Thyroid gland (tissue), 4 donors: ENCODE results near the gene MSX2. TPM values are rescaled to one million over a fixed set of nuclear protein-coding genes. Genes with fewer than 3 reads are reported as not detected.

Experiments
- DNase-seq, 2 donors: peaks; one replicate each; pipeline ENCODE4 v3.0.0-alpha.2; 2019
- H3K27ac ChIP-seq, 3 donors: fragments of 200-600 bp; sonication (generic); 1 replicate in 2 of 3; 2 replicates in 1 of 3; pipeline ENCODE4 v1.5.1; 2016 to 2019; ENCODE audit warnings: mild to moderate bottlenecking in 1 of 3, moderate library complexity in 1 of 3
- H3K27me3 ChIP-seq: fragments of 200-600 bp; sonication (generic); one replicate; pipeline ENCODE4 v1.5.1; 2019
- H3K36me3 ChIP-seq, 2 donors: fragments of 200-600 bp; sonication (generic); one replicate each; pipeline ENCODE4 v1.5.1; 2016 to 2019
- H3K4me1 ChIP-seq, 2 donors: fragments of 200-600 bp; sonication (generic); one replicate each; pipeline ENCODE4 v1.5.1; 2017 to 2019
- H3K4me3 ChIP-seq, 3 donors: fragments of 200-600 bp; sonication (generic); replicated peaks in 1 of 3; 1 replicate in 2 of 3; 2 replicates in 1 of 3; pipeline ENCODE4 v1.5.1; 2016; ENCODE audit warnings: mild to moderate bottlenecking in 1 of 3
- H3K9me3 ChIP-seq: fragments of 200-600 bp; sonication (generic); one replicate; pipeline ENCODE4 v1.5.1; 2017
- CTCF ChIP-seq, 6 experiments: fragments of 200-600 bp in 3 of 6; fragments of 450-650 bp in 3 of 6; sonication (generic) in 3 of 6; IDR thresholded peaks; one replicate each; pipeline ENCODE4 v1.5.1; 2016 to 2019; ENCODE audit warnings: antibody characterized with exemption in 6 of 6, mild to moderate bottlenecking in 2 of 6, inconsistent platforms in 1 of 6, moderate library complexity in 1 of 6
- POLR2A ChIP-seq, 2 donors: fragments of 450-650 bp; IDR thresholded peaks; one replicate each; pipeline ENCODE4 v1.6.1; 2017; ENCODE audit warnings: antibody characterized with exemption in 2 of 2, mild to moderate bottlenecking in 2 of 2, moderate library complexity in 1 of 2
- WGBS, 2 donors: methylation state at CpG; one replicate each; pipeline ENCODE4 v1.1.5; 2017; 5-methylcytosine and 5-hydroxymethylcytosine counted together
- intact Hi-C: fragments of 100-400 bp; cut with DNase I; formaldehyde crosslinking; loops from one replicate; pipeline ENCODE4 v1.15.1; 2023
- total RNA-seq, 4 donors: library from RNA; depleted of rRNA; stranded (reverse); fragments of >200 nt; gene quantifications; one replicate each; pipeline ENCODE4 v1.2.3, GENCODE V29; 2016

MSX2 gene
- total RNA-seq, 4 donors from 2014 or later = 0.29 to 1.3 (median 0.42) TPM

DNA sequence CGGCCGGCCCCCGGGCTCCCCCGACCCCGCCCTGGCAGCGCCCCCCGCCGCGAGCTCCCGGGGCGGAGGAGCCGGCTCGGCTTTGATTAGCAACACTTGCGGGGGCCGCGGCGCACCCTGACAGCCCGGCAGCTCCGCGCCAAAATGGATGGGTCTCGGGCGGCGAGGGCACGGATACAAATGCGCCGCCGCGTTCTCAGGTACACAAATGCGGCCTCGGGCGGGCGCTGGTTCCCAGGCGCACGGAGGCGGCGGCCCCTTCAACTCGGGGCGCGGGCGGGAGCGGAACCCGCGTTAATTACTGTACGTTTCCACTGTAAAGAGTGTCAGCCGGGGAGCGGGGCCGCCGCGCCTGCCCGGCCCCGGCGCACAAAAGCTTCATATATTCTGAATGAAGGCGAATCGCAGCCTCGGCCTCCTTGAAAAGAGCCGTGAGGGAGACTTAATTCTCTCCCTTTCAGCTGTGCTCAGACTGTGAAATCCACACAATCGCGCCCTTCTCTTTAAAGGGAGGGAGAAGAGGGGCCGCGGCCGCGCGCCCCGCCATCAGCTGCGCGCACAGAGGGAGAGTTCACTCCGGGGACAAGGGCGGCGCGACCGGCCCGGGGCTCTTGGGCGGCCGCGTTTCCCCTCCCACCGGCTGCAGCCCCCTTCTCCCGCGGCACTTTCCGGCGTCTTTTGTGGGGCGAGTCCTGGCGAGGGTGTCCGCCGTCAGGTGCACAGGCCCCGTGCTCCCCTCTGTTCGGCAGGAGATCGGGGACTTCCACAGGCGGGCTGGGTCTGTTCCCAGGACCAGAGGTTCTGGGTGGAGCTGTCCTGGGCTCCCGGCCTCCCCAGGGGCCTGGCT, 27.0 kb downstream of the MSX2 start:
- intact Hi-C loops = no loop called here
- H3K27ac ChIP-seq = no peak overlapping the region
- no peaks in the 10 kb centered on the region for H3K27me3 ChIP-seq
- TF ChIP-seq CTCF (IDR thresholded peaks at IDR 0.05) (no peak), POLR2A (IDR thresholded peaks at IDR 0.05) (no peak)
- H3K4me3 ChIP-seq = no peak overlapping the region
- WGBS, 2 donors = 2 to 3% methylated on average over 23 to 39 of the region's 89 CpGs
- H3K36me3 ChIP-seq = no peaks in the 10 kb centered on the region
- peaks cover 0 to 7% of the 10 kb centered on the region in 2 donors for H3K4me1 ChIP-seq
- DNase-seq = no peak
- no peaks in the 10 kb centered on the region for H3K9me3 ChIP-seq

DNA sequence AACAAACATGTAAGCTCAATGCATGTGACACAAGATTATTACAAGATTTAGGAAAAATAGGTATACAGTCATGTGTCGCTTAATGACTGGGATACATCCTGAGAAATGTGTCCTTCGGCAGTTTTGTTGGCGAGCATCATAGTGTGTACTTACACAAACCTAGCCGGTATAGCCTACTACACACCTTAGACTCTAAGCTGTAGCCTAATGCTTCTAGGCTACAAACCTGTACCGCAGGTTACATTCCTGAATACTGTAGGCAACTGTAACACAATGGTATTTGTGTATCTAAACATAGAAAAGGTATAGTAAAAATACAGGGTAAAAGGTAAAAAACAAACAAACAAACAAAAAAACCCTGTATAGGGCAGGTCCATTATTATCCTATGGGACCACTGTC, 27.7 kb downstream of the MSX2 start:
- TF ChIP-seq CTCF (IDR thresholded peaks at IDR 0.05) = no peak
- TF ChIP-seq POLR2A (IDR thresholded peaks at IDR 0.05) = no peak
- WGBS, 2 donors = 91 to 96% methylated on average over 5 of the region's 5 CpGs
- no peak overlapping the region for H3K27ac ChIP-seq
- no peak for DNase-seq
- no peak overlapping the region for H3K4me3 ChIP-seq
- H3K9me3 ChIP-seq = no peaks in the 10 kb centered on the region
- intact Hi-C loops = no loop called here
- H3K4me1 ChIP-seq = peaks cover 0 to 7% of the 10 kb centered on the region in 2 donors
- H3K36me3 ChIP-seq = no peaks in the 10 kb centered on the region
- no peaks in the 10 kb centered on the region for H3K27me3 ChIP-seq

GRCh38 chr5:174755106-174755505, 30.7 kb downstream of the MSX2 start:
- Histone ChIP-seq H3K36me3 (no peaks in the 10 kb centered on the region), H3K4me1 (peaks cover 0 to 7% of the 10 kb centered on the region in 2 donors), H3K27me3 (no peaks in the 10 kb centered on the region), H3K27ac (no peak overlapping the region), H3K4me3 (no peak overlapping the region), H3K9me3 (no peaks in the 10 kb centered on the region)
- TF ChIP-seq POLR2A (IDR thresholded peaks at IDR 0.05) (no peak), CTCF (IDR thresholded peaks at IDR 0.05) (no peak)
- DNase-seq = no peak
- 71 to 76% methylated on average over 2 of the region's 2 CpGs for WGBS, 2 donors
- intact Hi-C loops = no loop called here

- 66 to 90% methylated on average over 3 of the region's 3 CpGs for WGBS, 2 donors
- intact Hi-C loops = no loop called here
Measured at GRCh38 chr5:174759091-174759490, 34.7 kb downstream of the MSX2 start.

More at GRCh38 chr5:174759091-174759490, 34.7 kb downstream of the MSX2 start:
- TF ChIP-seq CTCF (IDR thresholded peaks at IDR 0.05) (no peak), POLR2A (IDR thresholded peaks at IDR 0.05) (no peak)
- H3K36me3 ChIP-seq = no peaks in the 10 kb centered on the region
- H3K27me3 ChIP-seq = no peaks in the 10 kb centered on the region
- no peak overlapping the region for H3K27ac ChIP-seq
- no peaks in the 10 kb centered on the region for H3K4me1 ChIP-seq
- no peak overlapping the region for H3K4me3 ChIP-seq
- no peak for DNase-seq
- H3K9me3 ChIP-seq = no peaks in the 10 kb centered on the region
